ENCODE measurements around the gene SEZ6L2.

DNA sequence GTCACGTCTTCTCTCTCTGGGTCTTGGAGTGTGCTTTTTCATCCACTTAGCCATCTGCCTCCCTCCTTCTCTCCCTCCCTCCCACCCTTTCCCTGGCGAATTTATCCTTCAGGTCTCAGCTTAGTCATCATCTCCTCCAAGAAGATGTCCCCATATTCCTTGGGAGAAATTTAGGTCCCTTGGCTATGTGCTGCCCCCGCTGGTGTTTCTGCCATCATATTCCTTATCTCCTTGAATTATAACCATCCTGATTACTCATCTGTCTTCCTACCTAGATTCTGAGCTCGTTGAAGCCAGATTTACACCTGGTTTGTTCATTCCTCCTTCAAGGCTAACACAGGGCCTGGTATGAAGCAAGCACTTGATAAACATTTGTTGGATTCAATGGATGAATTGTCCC lies 5.0 kb downstream of the SEZ6L2 start:
- TF ChIP-seq GLI4 (tag by site-specific recombination; IDR thresholded peaks at IDR 0.05) (no peak), YY1 (tag by site-specific recombination; IDR thresholded peaks at IDR 0.05) (no peak), ZNF155 (tag by site-specific recombination; IDR thresholded peaks at IDR 0.05) (no peak)
